MCF 10A (cell line): ENCODE data around the gene SLC26A11. TPM values are rescaled to one million over a fixed set of nuclear protein-coding genes. Genes with fewer than 3 reads are reported as not detected.
A peak's percentile ranks its signal among the peaks of the same experiment; 100 is the strongest.

Experiments used
- BruUV-seq: library from RNA; stranded (reverse); fragments of 400-500 nt; replicated peaks from 2 replicates; lab custom pipeline; 2021; lab: Mats Ljungman, UMichigan
- CTCF ChIA-PET: fragments of 300-600 bp; sonication (Branson Sonifier 250); formaldehyde crosslinking; extraction: SDS; loops from one replicate; lab custom pipeline; 2021; ENCODE audit warnings: antibody characterized with exemption, inconsistent platforms; lab: Yijun Ruan, JAX
- POLR2A ChIA-PET: fragments of 300-600, 350-650 bp; sonication (Branson Sonifier 250); formaldehyde crosslinking; extraction: SDS; loops from one replicate; lab custom pipeline; 2020; ENCODE audit warnings: antibody characterized with exemption, inconsistent platforms; lab: Yijun Ruan, JAX
- DNase-seq: peaks from one replicate; pipeline ENCODE4 v3.0.0-alpha.2; 2018; ENCODE audit not compliant: unreplicated experiment
- H3K27ac Mint-ChIP-seq: one replicate; pipeline ENCODE4 v1.8.0; 2022; ENCODE audit warnings: mild to moderate bottlenecking, low read depth, mixed read lengths; ENCODE audit not compliant: unreplicated experiment
- H3K27me3 Mint-ChIP-seq: one replicate; pipeline ENCODE4 v1.8.0; 2022; ENCODE audit warnings: mixed read lengths; ENCODE audit not compliant: insufficient read depth, unreplicated experiment
- H3K36me3 Mint-ChIP-seq: one replicate; pipeline ENCODE4 v1.8.0; 2022; ENCODE audit warnings: mild to moderate bottlenecking, moderate library complexity, mixed read lengths; ENCODE audit not compliant: insufficient read depth, unreplicated experiment
- H3K4me1 Mint-ChIP-seq: one replicate; pipeline ENCODE4 v1.8.0; 2022; ENCODE audit warnings: mixed read lengths; ENCODE audit not compliant: insufficient read depth, unreplicated experiment
- H3K4me3 Mint-ChIP-seq: one replicate; pipeline ENCODE4 v1.8.0; 2022; ENCODE audit warnings: mild to moderate bottlenecking, moderate library complexity, mixed read lengths; ENCODE audit not compliant: unreplicated experiment
- H3K9me3 Mint-ChIP-seq: one replicate; pipeline ENCODE4 v1.8.0; 2022; ENCODE audit warnings: mixed read lengths; ENCODE audit not compliant: unreplicated experiment
- intact Hi-C: fragments of 100-400 bp; cut with micrococcal nuclease; formaldehyde crosslinking; loops from 2 replicates; pipeline ENCODE4 v1.14.1; 2022
- total RNA-seq: library from RNA; stranded (reverse); gene quantifications from 2 replicates; pipeline ENCODE4 v1.2.3, GENCODE V29; 2022
- TF ChIP-seq, protein P1 (sequence below): fragments of 200-600 bp; IDR thresholded peaks from one replicate; pipeline ENCODE4 v1.8.0; 2022; ENCODE audit warnings: antibody characterized with exemption, mild to moderate bottlenecking; ENCODE audit not compliant: unreplicated experiment

SLC26A11 gene
- total RNA-seq, 1 experiment from 2014 or later = 11.7 TPM

DNA sequence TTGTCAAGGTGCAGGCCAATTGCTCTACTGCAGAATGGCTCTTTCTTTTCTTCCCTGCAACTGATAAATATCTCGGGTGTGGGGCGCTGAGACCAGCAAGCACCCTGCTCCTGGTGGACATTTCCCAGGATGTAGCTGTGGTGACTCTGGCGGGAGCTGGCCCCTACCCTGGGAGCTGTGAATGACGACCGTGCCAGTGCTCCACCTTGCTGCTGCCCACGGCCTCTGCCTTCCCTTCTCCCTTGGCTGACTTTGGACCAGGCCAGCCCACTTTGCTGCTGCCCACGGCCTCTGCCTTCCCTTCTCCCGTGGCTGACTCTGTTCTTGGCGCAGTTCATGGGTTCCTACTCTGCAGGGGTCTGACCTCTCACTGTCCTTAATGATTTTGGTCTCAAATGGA is 34.3 kb upstream of the SLC26A11 start:
- no TSS peak for BruUV-seq
- TF ChIP-seq, protein P1, sequence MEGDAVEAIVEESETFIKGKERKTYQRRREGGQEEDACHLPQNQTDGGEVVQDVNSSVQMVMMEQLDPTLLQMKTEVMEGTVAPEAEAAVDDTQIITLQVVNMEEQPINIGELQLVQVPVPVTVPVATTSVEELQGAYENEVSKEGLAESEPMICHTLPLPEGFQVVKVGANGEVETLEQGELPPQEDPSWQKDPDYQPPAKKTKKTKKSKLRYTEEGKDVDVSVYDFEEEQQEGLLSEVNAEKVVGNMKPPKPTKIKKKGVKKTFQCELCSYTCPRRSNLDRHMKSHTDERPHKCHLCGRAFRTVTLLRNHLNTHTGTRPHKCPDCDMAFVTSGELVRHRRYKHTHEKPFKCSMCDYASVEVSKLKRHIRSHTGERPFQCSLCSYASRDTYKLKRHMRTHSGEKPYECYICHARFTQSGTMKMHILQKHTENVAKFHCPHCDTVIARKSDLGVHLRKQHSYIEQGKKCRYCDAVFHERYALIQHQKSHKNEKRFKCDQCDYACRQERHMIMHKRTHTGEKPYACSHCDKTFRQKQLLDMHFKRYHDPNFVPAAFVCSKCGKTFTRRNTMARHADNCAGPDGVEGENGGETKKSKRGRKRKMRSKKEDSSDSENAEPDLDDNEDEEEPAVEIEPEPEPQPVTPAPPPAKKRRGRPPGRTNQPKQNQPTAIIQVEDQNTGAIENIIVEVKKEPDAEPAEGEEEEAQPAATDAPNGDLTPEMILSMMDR = no peak
- ChIA-PET CTCF (no interaction called here), POLR2A (interaction anchor here (2.4 kb wide), 1 partner anchor 38 kb away, joined by 8 read pairs; no protein-coding TSS in a partner anchor)
- peaks cover 17% of the 10 kb centered on the region for H3K27me3 Mint-ChIP-seq
- intact Hi-C loops = loop anchor here (2.0 kb wide), 1 partner anchor 39 kb away; the partner anchor contains the start of gene EIF4A3
- DNase-seq = no peak
- no peaks in the 10 kb centered on the region for H3K36me3 Mint-ChIP-seq
- H3K4me1 Mint-ChIP-seq = peaks cover 8% of the 10 kb centered on the region
- no peaks in the 10 kb centered on the region for H3K9me3 Mint-ChIP-seq
- no peak overlapping the region for H3K27ac Mint-ChIP-seq
- H3K4me3 Mint-ChIP-seq = no peak overlapping the region

DNA sequence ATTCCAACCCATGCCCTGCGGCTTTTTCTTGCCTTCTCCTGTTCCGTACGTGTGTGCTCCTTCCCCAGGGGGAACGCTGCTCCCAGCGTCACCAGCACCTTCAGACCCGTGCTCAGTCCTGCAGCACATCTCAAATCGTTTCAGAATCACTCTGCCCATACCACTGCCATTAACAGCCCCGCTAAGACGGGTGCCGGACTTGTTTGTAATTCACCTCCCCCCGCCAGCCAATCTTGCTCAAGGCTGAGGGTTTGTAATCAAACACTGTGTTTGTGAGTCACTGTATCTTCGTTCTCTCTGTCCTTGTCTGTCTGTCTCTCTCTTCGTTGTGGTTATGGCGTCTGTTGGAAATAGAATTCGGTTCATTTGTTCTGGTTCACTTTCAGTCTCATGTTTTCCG is 33.1 kb upstream of the SLC26A11 start:
- Mint-ChIP-seq H3K36me3 (no peaks in the 10 kb centered on the region), H3K4me3 (peak overlapping the region; percentile 62), H3K9me3 (no peaks in the 10 kb centered on the region), H3K27me3 (peaks cover 8% of the 10 kb centered on the region), H3K27ac (peak overlapping the region; percentile 67), H3K4me1 (peaks cover 8% of the 10 kb centered on the region)
- ChIA-PET CTCF (interaction anchor here (0.6 to 1.8 kb wide), 2 partner anchors 9 to 86 kb away, joined by 3 to 8 read pairs; partner anchors contain the start of gene GAA), POLR2A (interaction anchor here (0.9 to 2.4 kb wide), 6 partner anchors 27 to 93 kb away, joined by 3 to 9 read pairs (median 6); partner anchors contain the start of gene GAA)
- intact Hi-C loops = loop anchor here (2.0 kb wide), 1 partner anchor 40 kb away; the partner anchor contains the start of gene EIF4A3
- peak; percentile 76 for DNase-seq
- TF ChIP-seq, protein P1 = no peak
- no TSS peak for BruUV-seq

DNA sequence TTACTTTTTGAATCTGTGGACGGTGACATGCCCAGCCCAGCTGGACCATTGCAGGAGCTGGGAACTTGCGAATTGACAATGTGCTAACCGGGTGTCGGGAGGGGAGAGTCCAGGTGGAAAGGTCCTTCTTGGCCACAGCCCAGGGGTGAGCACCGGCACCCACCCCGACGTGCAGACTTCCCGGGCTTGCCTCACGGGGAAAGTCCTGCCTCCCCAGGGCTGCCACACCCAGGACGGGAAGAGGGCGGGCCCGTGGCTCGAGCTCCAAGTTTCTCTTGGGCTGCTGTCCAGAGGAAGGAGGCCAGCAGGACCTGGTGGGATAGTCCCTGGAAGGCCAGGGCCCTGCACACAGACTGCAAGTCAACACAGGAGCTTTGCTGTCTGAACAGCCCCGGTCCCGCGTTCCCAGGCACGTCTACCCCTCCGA is 32.7 kb upstream of the SLC26A11 start:
- Mint-ChIP-seq H3K9me3 (no peaks in the 10 kb centered on the region), H3K4me3 (peak overlapping the region; percentile 62), H3K36me3 (no peaks in the 10 kb centered on the region), H3K27me3 (peaks cover 4% of the 10 kb centered on the region), H3K4me1 (peaks cover 8% of the 10 kb centered on the region), H3K27ac (peak overlapping the region; percentile 67)
- no TSS peak for BruUV-seq
- CTCF ChIA-PET = interaction anchor here (0.5 to 1.8 kb wide), 4 partner anchors 8 to 86 kb away, joined by 3 to 8 read pairs (median 4); partner anchors contain the start of gene GAA
- intact Hi-C loops = loop anchor here (2.0 kb wide), 1 partner anchor 41 kb away; the partner anchor contains the start of gene EIF4A3
- peak; percentile 84 for DNase-seq
- POLR2A ChIA-PET = interaction anchor here (0.9 to 2.4 kb wide), 7 partner anchors 27 to 267 kb away, joined by 3 to 9 read pairs (median 4); partner anchors contain the start of gene GAA
- TF ChIP-seq, protein P1 = no peak

DNA sequence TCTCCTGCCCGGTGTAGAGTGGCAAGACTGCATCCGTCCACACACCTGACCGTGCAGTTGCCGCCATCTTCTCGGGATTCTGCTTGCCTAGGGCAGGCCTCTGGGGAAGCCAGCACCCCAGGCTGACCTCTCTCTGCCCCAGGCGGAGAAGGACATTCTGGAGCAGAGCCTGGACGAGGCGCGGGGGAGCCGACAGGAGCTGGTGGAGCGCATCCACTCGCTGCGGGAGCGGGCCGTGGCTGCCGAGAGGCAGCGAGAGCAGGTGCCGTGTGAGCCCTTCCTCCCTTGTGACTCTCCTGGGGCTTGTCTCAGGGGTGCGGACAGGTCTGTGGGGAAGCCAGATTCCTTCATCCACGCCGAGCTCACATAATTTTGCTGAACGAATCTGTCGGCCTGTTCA is 30.6 kb upstream of the SLC26A11 start:
- no peaks in the 10 kb centered on the region for H3K27me3 Mint-ChIP-seq
- H3K4me3 Mint-ChIP-seq = no peak overlapping the region
- no peak overlapping the region for H3K27ac Mint-ChIP-seq
- DNase-seq = no peak
- no peaks in the 10 kb centered on the region for H3K9me3 Mint-ChIP-seq
- no TSS peak for BruUV-seq
- H3K4me1 Mint-ChIP-seq = peaks cover 8% of the 10 kb centered on the region
- ChIA-PET CTCF (interaction anchor here (0.7 to 1.1 kb wide), 2 partner anchors 102 to 183 kb away, joined by 3 to 5 read pairs; no protein-coding TSS in a partner anchor), POLR2A (interaction anchor here (1.0 to 1.5 kb wide), 3 partner anchors 14 to 41 kb away, joined by 3 to 4 read pairs (median 3); no protein-coding TSS in a partner anchor)
- H3K36me3 Mint-ChIP-seq = no peaks in the 10 kb centered on the region
- TF ChIP-seq, protein P1 = no peak
- intact Hi-C loops = no loop called here
